Measurements from ENCODE around the gene SCGB1C2. TPM values are rescaled to one million over a fixed set of nuclear protein-coding genes. Genes with fewer than 3 reads are reported as not detected.

Gene SCGB1C2
- total RNA-seq, 1 experiment from 2014 or later: not detected

- no peaks in the 10 kb centered on the region for H3K4me1 ChIP-seq (replicated peaks; ENCODE audit: insufficient read depth)
- H3K27ac ChIP-seq: no peak overlapping the region
- no peak for DNase-seq
- TF ChIP-seq EZH2 (IDR thresholded peaks at IDR 0.05; ENCODE audit: low read depth): no peak
- no peak for TF ChIP-seq CTCF (conservative IDR thresholded peaks at IDR 0.05)
- no peaks in the 10 kb centered on the region for H3F3A ChIP-seq (ENCODE audit: insufficient read depth, low read depth)
- H3K79me2 ChIP-seq (ENCODE audit: low read depth): no peaks in the 10 kb centered on the region
- H3K9me3 ChIP-seq (ENCODE audit: insufficient read depth, low read depth): no peaks in the 10 kb centered on the region
- H3K4me2 ChIP-seq: no peak overlapping the region
- H3K9me2 ChIP-seq (ENCODE audit: insufficient read depth): no peaks in the 10 kb centered on the region
- no peak overlapping the region for H3K4me3 ChIP-seq
- no TSS peak for BruUV-seq (replicated peaks)
- POLR2A ChIA-PET (ENCODE audit: unreplicated experiment): interaction anchor here (0.8 kb wide), 1 partner anchor 11 kb away, joined by 5 read pairs; no protein-coding TSS in a partner anchor
- peaks cover 14% of the 10 kb centered on the region; the same call in 1 of the 2 replicates for H3K27me3 ChIP-seq (ENCODE audit: insufficient read depth, low read depth)
- CTCF ChIA-PET: no interaction called here
- no peak overlapping the region for H2AFZ ChIP-seq
- no peaks in the 10 kb centered on the region for H3K36me3 ChIP-seq (ENCODE audit: low read depth)
- no peaks in the 10 kb centered on the region for H4K20me1 ChIP-seq (ENCODE audit: insufficient read depth)
- intact Hi-C loops (cut with micrococcal nuclease; ENCODE audit: unreplicated experiment): no loop called here
Measured at GRCh38 chr17:151886-152859, 14.8 kb downstream of the SCGB1C2 start.

- Histone ChIP-seq H3F3A (ENCODE audit: insufficient read depth, low read depth) (no peaks in the 10 kb centered on the region), H3K4me1 (replicated peaks; ENCODE audit: insufficient read depth) (no peaks in the 10 kb centered on the region), H3K9me3 (ENCODE audit: insufficient read depth, low read depth) (no peaks in the 10 kb centered on the region), H3K9me2 (ENCODE audit: insufficient read depth) (no peaks in the 10 kb centered on the region), H3K79me2 (ENCODE audit: low read depth) (no peaks in the 10 kb centered on the region), H3K4me3 (no peak overlapping the region), H3K36me3 (ENCODE audit: low read depth) (no peaks in the 10 kb centered on the region), H2AFZ (no peak overlapping the region), H4K20me1 (ENCODE audit: insufficient read depth) (no peaks in the 10 kb centered on the region), H3K27me3 (ENCODE audit: insufficient read depth, low read depth) (peaks cover 14% of the 10 kb centered on the region; the same call in 1 of the 2 replicates), H3K27ac (no peak overlapping the region), H3K4me2 (no peak overlapping the region)
- intact Hi-C loops (cut with micrococcal nuclease; ENCODE audit: unreplicated experiment): no loop called here
- ChIA-PET CTCF (interaction anchor here (0.6 to 0.7 kb wide), 2 partner anchors 521 to 970 kb away, joined by 3 to 4 read pairs; no protein-coding TSS in a partner anchor), POLR2A (ENCODE audit: unreplicated experiment) (interaction anchor here (0.8 kb wide), 1 partner anchor 10 kb away, joined by 5 read pairs; no protein-coding TSS in a partner anchor)
- no TSS peak for BruUV-seq (replicated peaks)
- TF ChIP-seq CTCF (conservative IDR thresholded peaks at IDR 0.05) (no peak), EZH2 (IDR thresholded peaks at IDR 0.05; ENCODE audit: low read depth) (no peak)
- no peak for DNase-seq
Measured at GRCh38 chr17:152860-153420, 15.6 kb downstream of the SCGB1C2 start.

- Histone ChIP-seq H3K4me2 (no peak overlapping the region), H4K20me1 (ENCODE audit: insufficient read depth) (no peaks in the 10 kb centered on the region), H3K36me3 (ENCODE audit: low read depth) (no peaks in the 10 kb centered on the region), H3K27me3 (ENCODE audit: insufficient read depth, low read depth) (peaks cover 14% of the 10 kb centered on the region; the same call in 1 of the 2 replicates), H2AFZ (no peak overlapping the region), H3F3A (ENCODE audit: insufficient read depth, low read depth) (no peaks in the 10 kb centered on the region), H3K9me2 (ENCODE audit: insufficient read depth) (no peaks in the 10 kb centered on the region), H3K79me2 (ENCODE audit: low read depth) (no peaks in the 10 kb centered on the region), H3K4me1 (replicated peaks; ENCODE audit: insufficient read depth) (no peaks in the 10 kb centered on the region), H3K27ac (no peak overlapping the region), H3K9me3 (ENCODE audit: insufficient read depth, low read depth) (no peaks in the 10 kb centered on the region), H3K4me3 (no peak overlapping the region)
- ChIA-PET CTCF (no interaction called here), POLR2A (ENCODE audit: unreplicated experiment) (no interaction called here)
- DNase-seq: no peak
- TF ChIP-seq CTCF (conservative IDR thresholded peaks at IDR 0.05): no peak
- no peak for TF ChIP-seq EZH2 (IDR thresholded peaks at IDR 0.05; ENCODE audit: low read depth)
- intact Hi-C loops (cut with micrococcal nuclease; ENCODE audit: unreplicated experiment): no loop called here
- BruUV-seq (replicated peaks): no TSS peak
Measured at GRCh38 chr17:153851-154250, 16.5 kb downstream of the SCGB1C2 start.

Data from PC-9 (cell line).